Thyroid gland (tissue), 4 donors: ENCODE measurements around the gene USP21.

Experiments used
- POLR2A ChIP-seq, 2 donors: fragments of 450-650 bp; IDR thresholded peaks; one replicate each; pipeline ENCODE4 v1.6.1; 2017; ENCODE audit warnings: antibody characterized with exemption in 2 of 2, mild to moderate bottlenecking in 2 of 2, moderate library complexity in 1 of 2
- TF ChIP-seq, protein P1 (sequence below), 6 experiments: fragments of 200-600 bp in 3 of 6; fragments of 450-650 bp in 3 of 6; sonication (generic) in 3 of 6; IDR thresholded peaks; one replicate each; pipeline ENCODE4 v1.5.1; 2016 to 2019; ENCODE audit warnings: antibody characterized with exemption in 6 of 6, mild to moderate bottlenecking in 2 of 6, inconsistent platforms in 1 of 6, moderate library complexity in 1 of 6

GRCh38 chr1:161130266-161130665 is 29.0 kb upstream of the USP21 start:
- TF ChIP-seq, protein P1, sequence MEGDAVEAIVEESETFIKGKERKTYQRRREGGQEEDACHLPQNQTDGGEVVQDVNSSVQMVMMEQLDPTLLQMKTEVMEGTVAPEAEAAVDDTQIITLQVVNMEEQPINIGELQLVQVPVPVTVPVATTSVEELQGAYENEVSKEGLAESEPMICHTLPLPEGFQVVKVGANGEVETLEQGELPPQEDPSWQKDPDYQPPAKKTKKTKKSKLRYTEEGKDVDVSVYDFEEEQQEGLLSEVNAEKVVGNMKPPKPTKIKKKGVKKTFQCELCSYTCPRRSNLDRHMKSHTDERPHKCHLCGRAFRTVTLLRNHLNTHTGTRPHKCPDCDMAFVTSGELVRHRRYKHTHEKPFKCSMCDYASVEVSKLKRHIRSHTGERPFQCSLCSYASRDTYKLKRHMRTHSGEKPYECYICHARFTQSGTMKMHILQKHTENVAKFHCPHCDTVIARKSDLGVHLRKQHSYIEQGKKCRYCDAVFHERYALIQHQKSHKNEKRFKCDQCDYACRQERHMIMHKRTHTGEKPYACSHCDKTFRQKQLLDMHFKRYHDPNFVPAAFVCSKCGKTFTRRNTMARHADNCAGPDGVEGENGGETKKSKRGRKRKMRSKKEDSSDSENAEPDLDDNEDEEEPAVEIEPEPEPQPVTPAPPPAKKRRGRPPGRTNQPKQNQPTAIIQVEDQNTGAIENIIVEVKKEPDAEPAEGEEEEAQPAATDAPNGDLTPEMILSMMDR (IDR thresholded peaks at IDR 0.05): no peak
- TF ChIP-seq POLR2A (IDR thresholded peaks at IDR 0.05): no peak
